ENCODE results near the gene MRPL11. TPM values are rescaled to one million over a fixed set of nuclear protein-coding genes. Genes with fewer than 3 reads are reported as not detected.

The MRPL11 gene
- total and polyA plus RNA-seq, 2 of the 13 experiments (the other 11 are each of a cell fraction or from before 2014, with no cell fraction given): 72.9 to 176 TPM

GRCh38 chr11:66476841-66477251, 38.2 kb upstream of the MRPL11 start:
- H3K36me3 ChIP-seq (replicated peaks in 1 of 2; ENCODE audit: control insufficient read depth in 1 of 2, insufficient read depth in 2 of 2, low read length in 2 of 2): peaks cover 0 to 2% of the 10 kb centered on the region in 2 experiments; a peak in 3 of 5 replicates
- no peaks in the 10 kb centered on the region for H3K27me3 ChIP-seq (ENCODE audit: control insufficient read depth in 1 of 2, insufficient read depth in 2 of 2, low read length in 2 of 2)
- H3K9ac ChIP-seq (ENCODE audit: insufficient read depth, low read depth, low read length): no peak overlapping the region
- no peak overlapping the region for H3K27ac ChIP-seq (ENCODE audit: extremely low read length, insufficient read depth, low read length)
- no peak overlapping the region for H2AFZ ChIP-seq (ENCODE audit: low read length)
- WGBS (ENCODE audit: low lambda C conversion rate): 71% methylated on average over 9 of the region's 9 CpGs
- H4K20me1 ChIP-seq (ENCODE audit: insufficient read depth, low read length): no peaks in the 10 kb centered on the region
- no TSS peak for BruUV-seq (replicated peaks)
- intact Hi-C loops (cut with micrococcal nuclease; ENCODE audit: unreplicated experiment): no loop called here
- no peaks in the 10 kb centered on the region for H3K9me3 ChIP-seq (ENCODE audit: low read length)
- in situ Hi-C loops (cut with HindIII; ENCODE audit: extremely low pct_ligation_motif_present, low pct_unique_long_range_greater_than_20kb): no loop called here
- no peak overlapping the region for H3K4me2 ChIP-seq (ENCODE audit: low read depth, low read length)
- CTCF ChIA-PET (ENCODE audit: low intra/inter-chr PET ratio, low total read pairs): interaction anchor here (1.3 kb wide), 1 partner anchor 68 kb away, joined by 7 read pairs; no protein-coding TSS in a partner anchor
- no peak for ATAC-seq
- peaks cover 24% of the 10 kb centered on the region for H3K4me1 ChIP-seq (ENCODE audit: insufficient read depth, low read length)
- no peak overlapping the region for H3K4me3 ChIP-seq (replicated peaks in 1 of 3; ENCODE audit: insufficient read depth in 1 of 3, low read depth in 2 of 3, low read length in 3 of 3)
- no peak for DNase-seq (ENCODE audit: low spot score)
- POLR2A ChIA-PET: no interaction called here
- no peak for FAIRE-seq
- peaks cover 2% of the 10 kb centered on the region for H3K79me2 ChIP-seq (ENCODE audit: insufficient read depth, low read length)
- TF ChIP-seq ZNF777 (CRISPR knock-in tag; IDR thresholded peaks at IDR 0.05) (no peak), ZC3H13 (CRISPR knock-in tag; IDR thresholded peaks at IDR 0.05) (0 out of 2 replicates have a peak, but pooled peaks have one; percentile 17), SNAPC4 (CRISPR knock-in tag; IDR thresholded peaks at IDR 0.05) (no peak), ZNF878 (CRISPR knock-in tag; IDR thresholded peaks at IDR 0.05) (no peak), CEBPG (CRISPR knock-in tag; IDR thresholded peaks at IDR 0.05) (no peak), NFATC3 (CRISPR knock-in tag; IDR thresholded peaks at IDR 0.05) (no peak), ZNF710 (CRISPR knock-in tag; IDR thresholded peaks at IDR 0.05; ENCODE audit: borderline replicate concordance) (no peak), ZNF282 (IDR thresholded peaks at IDR 0.05; ENCODE audit: partially characterized antibody) (no peak), PRDM15 (CRISPR knock-in tag; IDR thresholded peaks at IDR 0.05) (peak; percentile 78), ZC3H4 (CRISPR knock-in tag; IDR thresholded peaks at IDR 0.05; ENCODE audit: borderline replicate concordance) (no peak), KLF6 (CRISPR knock-in tag; IDR thresholded peaks at IDR 0.05) (no peak), NONO (IDR thresholded peaks at IDR 0.05) (no peak), NONO (CRISPR knock-in tag; conservative IDR thresholded peaks at IDR 0.05) (0 out of 2 replicates have a peak, but pooled peaks have one; percentile 21), MXD3 (CRISPR knock-in tag; IDR thresholded peaks at IDR 0.05) (no peak), EED (CRISPR knock-in tag; IDR thresholded peaks at IDR 0.05) (no peak)

Data from HepG2 (cell line).